K562 (cell line): ENCODE measurements around the gene KRT28. TPM values are rescaled to one million over a fixed set of nuclear protein-coding genes. Genes with fewer than 3 reads are reported as not detected.

Experiments
- ATAC-seq: fragments of 200-7000 bp; cut with Tn5 transposase; 3 replicates; pipeline ENCODE4 v1.9.1; 2020; ENCODE audit warnings: moderate library complexity
- BruUV-seq: library from RNA; stranded (reverse); fragments of 400-500 nt; replicated peaks from 2 replicates; lab custom pipeline; 2021; lab: Mats Ljungman, UMichigan
- CTCF ChIA-PET: fragments of 300-600 bp; formaldehyde crosslinking; extraction: SDS; loops from one replicate; lab custom pipeline; 2021; ENCODE audit warnings: low intra/inter-chr PET ratio; lab: Yijun Ruan, JAX
- POLR2A ChIA-PET: fragments of 300-600, 350-650 bp; sonication (Branson Sonifier 250); formaldehyde crosslinking; extraction: SDS; loops from one replicate; lab custom pipeline; 2021; ENCODE audit warnings: antibody characterized with exemption, inconsistent platforms; lab: Yijun Ruan, JAX
- DNase-seq, 4 experiments: peaks; one replicate each; pipeline versions ENCODE4 v3.0.0 to v3.0.0-alpha.2; 2011 to 2018; ENCODE audit warnings: low spot score in 3 of 4, mixed read lengths in 3 of 4; ENCODE audit errors: extremely low read depth in 1 of 4
- FAIRE-seq: peaks from 2 replicates; lab custom pipeline; 2011; peaks lifted over from hg19 to GRCh38; lab: Jason Lieb, UNC
- H2AFZ ChIP-seq: 2 replicates; pipeline ENCODE4 v1.6.0; 2011; ENCODE audit warnings: low read depth, low read length, control low read depth, inconsistent platforms
- H3K27ac ChIP-seq: fragments of 200-600 bp; 3 replicates; pipeline ENCODE4 v1.8.0; 2011; ENCODE audit warnings: low read depth, mild to moderate bottlenecking, control low read depth, inconsistent platforms, low read length, moderate library complexity, mixed read lengths; ENCODE audit errors: extremely low read depth
- H3K27me3 ChIP-seq, 2 experiments: fragments of 300-600 bp in 1 of 2; 2 replicates in 1 of 2; 3 replicates in 1 of 2; pipeline versions ENCODE4 v1.6.0 to v1.8.0; 2011; ENCODE audit warnings: inconsistent platforms in 2 of 2, low read length in 2 of 2, mild to moderate bottlenecking in 1 of 2, mixed read lengths in 1 of 2, moderate library complexity in 1 of 2; ENCODE audit not compliant: control insufficient read depth in 2 of 2, insufficient read depth in 2 of 2
- H3K36me3 ChIP-seq: fragments of 300-600 bp; 3 replicates; pipeline ENCODE4 v1.8.0; 2011; ENCODE audit warnings: mild to moderate bottlenecking, low read length, inconsistent platforms; ENCODE audit not compliant: control insufficient read depth, insufficient read depth
- H3K4me1 ChIP-seq, 2 experiments: fragments of 200-600 bp in 1 of 2; replicated peaks in 1 of 2; 2 replicates in 1 of 2; 3 replicates in 1 of 2; pipeline versions ENCODE4 v1.5.1 to v1.8.0; 2011; ENCODE audit warnings: inconsistent platforms in 2 of 2, low read length in 2 of 2, mild to moderate bottlenecking in 1 of 2, mixed read lengths in 1 of 2, moderate library complexity in 1 of 2; ENCODE audit not compliant: control insufficient read depth in 2 of 2, insufficient read depth in 2 of 2
- H3K4me2 ChIP-seq: 2 replicates; pipeline ENCODE4 v1.6.1; 2011; ENCODE audit warnings: low read length, control low read depth, inconsistent platforms, mixed read lengths; ENCODE audit not compliant: insufficient read depth
- H3K4me3 ChIP-seq: fragments of 200-600 bp; sonication (generic), shearing (Covaris generic); 2 replicates; pipeline ENCODE4 v1.5.1; 2016; ENCODE audit warnings: control low read depth, inconsistent platforms
- H3K79me2 ChIP-seq: fragments of 200-600 bp; 3 replicates; pipeline ENCODE4 v1.8.0; 2011; ENCODE audit warnings: low read length, inconsistent platforms; ENCODE audit not compliant: control insufficient read depth, insufficient read depth
- H3K9ac ChIP-seq, 2 experiments: 2 replicates each; pipeline versions ENCODE4 v1.6.0 to v1.6.1; 2011; ENCODE audit warnings: low read depth in 2 of 2, low read length in 2 of 2, control low read depth in 1 of 2, inconsistent platforms in 1 of 2, mild to moderate bottlenecking in 1 of 2, mixed read lengths in 1 of 2; ENCODE audit not compliant: insufficient read depth in 1 of 2
- H3K9me1 ChIP-seq: one replicate; pipeline ENCODE4 v1.6.0; 2011; ENCODE audit warnings: inconsistent platforms, mild to moderate bottlenecking, low read length, moderate library complexity; ENCODE audit not compliant: control insufficient read depth, insufficient read depth
- H3K9me3 ChIP-seq: replicated peaks from 2 replicates; pipeline ENCODE4 v1.5.1; 2011; ENCODE audit warnings: low read depth, low read length, inconsistent platforms; ENCODE audit not compliant: control insufficient read depth, insufficient read depth
- H4K20me1 ChIP-seq: replicated peaks from 2 replicates; pipeline ENCODE4 v1.6.1; 2011; ENCODE audit warnings: low read length, inconsistent platforms, mixed read lengths; ENCODE audit not compliant: control insufficient read depth, insufficient read depth
- ARID1B ChIP-seq: fragments of 450-650 bp; IDR thresholded peaks from 2 replicates; pipeline ENCODE4 v1.6.1; 2016; ENCODE audit warnings: antibody characterized with exemption, mild to moderate bottlenecking, inconsistent platforms
- CBFA2T3 ChIP-seq: fragments of 450-650 bp; IDR thresholded peaks from 2 replicates; pipeline ENCODE4 v1.6.1; 2017
- CC2D1A ChIP-seq: fragments of 450-650 bp; IDR thresholded peaks from 2 replicates; pipeline ENCODE4 v1.6.1; 2017; ENCODE audit warnings: mild to moderate bottlenecking
- DDX20 ChIP-seq: fragments of 450-650 bp; IDR thresholded peaks from 2 replicates; pipeline ENCODE4 v1.6.1; 2016; ENCODE audit warnings: missing genetic modification characterization, low read depth, mild to moderate bottlenecking, missing compliant biosample characterization, moderate library complexity
- NR4A1 ChIP-seq, 2 experiments: fragments of 250-450 bp in 1 of 2; fragments of 450-650 bp in 1 of 2; sonication (Bioruptor Pico) in 1 of 2; IDR thresholded peaks; 2 replicates each; pipeline versions ENCODE4 v1.4.0 to v1.6.1; 2016 to 2020; ENCODE audit warnings: mild to moderate bottlenecking in 2 of 2, missing compliant biosample characterization in 1 of 2, missing genetic modification characterization in 1 of 2, moderate library complexity in 1 of 2
- SIX5 ChIP-seq, 2 experiments: IDR thresholded peaks; 2 replicates each; pipeline ENCODE4 v1.6.1; 2011; ENCODE audit warnings: low read length in 2 of 2, borderline replicate concordance in 1 of 2, low read depth in 1 of 2, mild to moderate bottlenecking in 1 of 2, moderate library complexity in 1 of 2; ENCODE audit not compliant: insufficient read depth in 1 of 2
- TAF15 ChIP-seq: fragments of 200-400 bp; formaldehyde crosslinking; IDR thresholded peaks from 2 replicates; pipeline ENCODE4 v1.6.1; 2017; ENCODE audit warnings: mild to moderate bottlenecking, low read depth, low read length, moderate library complexity
- ZC3H8 ChIP-seq: fragments of 450-650 bp; IDR thresholded peaks from 2 replicates; pipeline ENCODE4 v1.6.1; 2017
- ZNF3 ChIP-seq: fragments of 250-450 bp; sonication (Bioruptor Pico); IDR thresholded peaks from 2 replicates; pipeline ENCODE4 v1.5.0; 2021; ENCODE audit warnings: mild to moderate bottlenecking, moderate library complexity
- ZSCAN29 ChIP-seq: fragments of 450-650 bp; IDR thresholded peaks from 2 replicates; pipeline ENCODE4 v1.6.1; 2017
- WGBS: fragments of 100-300 bp; shearing (Covaris generic); methylation state at CpG from one replicate; pipeline ENCODE4 v1.1.6; 2016; ENCODE audit warnings: low coverage, mixed read lengths; ENCODE audit not compliant: insufficient coverage; ENCODE audit errors: missing lambda C conversion rate; 5-methylcytosine and 5-hydroxymethylcytosine counted together
- in situ Hi-C: fragments of 300-500 bp; cut with MboI; formaldehyde crosslinking; loops from 4 replicates; pipeline ENCODE4 v1.15.0; 2018; ENCODE audit warnings: inconsistent platforms, mixed read lengths
- intact Hi-C: fragments of 100-400 bp; cut with micrococcal nuclease; formaldehyde crosslinking; loops from 2 replicates; pipeline ENCODE4 v1.14.2; 2022
- polyA plus RNA-seq, 8 experiments: library from polyadenylated mRNA; depleted of rRNA in 4 of 8; stranded (reverse) in 5 of 8; unstranded in 3 of 8; fragments of >200 nt; fragmentation: Nextera tagmentation in 2 of 8; fragmentation: Illumina TruSeq in 1 of 8; extraction: Ambion mirVana in 2 of 8; extraction: Trizol in 1 of 8; gene quantifications; 2 replicates each; pipeline versions ENCODE4 v1.2.1 to v1.2.3, GENCODE V29; 2011 to 2014; ENCODE audit warnings: inconsistent platforms in 1 of 8, missing spikeins in 1 of 8
- total RNA-seq, 7 experiments: library from RNA; depleted of rRNA in 6 of 7; stranded (reverse); fragments of >200 nt in 6 of 7; fragmentation: Illumina TruSeq in 2 of 7; extraction: Trizol in 2 of 7; gene quantifications; 2 replicates each; pipeline versions ENCODE4 v1.2.1 to v1.2.3, GENCODE V29; 2011 to 2021; ENCODE audit warnings: low replicate concordance in 1 of 7
- TF ChIP-seq, protein P1 (sequence below): fragments of 450-650 bp; IDR thresholded peaks from 2 replicates; pipeline ENCODE4 v1.6.1; 2016; ENCODE audit warnings: mild to moderate bottlenecking, moderate library complexity

KRT28 gene
- total and polyA plus RNA-seq, 9 of the 15 experiments (the other 6 are each of a cell fraction or from before 2014, with no cell fraction given): not detected

DNA sequence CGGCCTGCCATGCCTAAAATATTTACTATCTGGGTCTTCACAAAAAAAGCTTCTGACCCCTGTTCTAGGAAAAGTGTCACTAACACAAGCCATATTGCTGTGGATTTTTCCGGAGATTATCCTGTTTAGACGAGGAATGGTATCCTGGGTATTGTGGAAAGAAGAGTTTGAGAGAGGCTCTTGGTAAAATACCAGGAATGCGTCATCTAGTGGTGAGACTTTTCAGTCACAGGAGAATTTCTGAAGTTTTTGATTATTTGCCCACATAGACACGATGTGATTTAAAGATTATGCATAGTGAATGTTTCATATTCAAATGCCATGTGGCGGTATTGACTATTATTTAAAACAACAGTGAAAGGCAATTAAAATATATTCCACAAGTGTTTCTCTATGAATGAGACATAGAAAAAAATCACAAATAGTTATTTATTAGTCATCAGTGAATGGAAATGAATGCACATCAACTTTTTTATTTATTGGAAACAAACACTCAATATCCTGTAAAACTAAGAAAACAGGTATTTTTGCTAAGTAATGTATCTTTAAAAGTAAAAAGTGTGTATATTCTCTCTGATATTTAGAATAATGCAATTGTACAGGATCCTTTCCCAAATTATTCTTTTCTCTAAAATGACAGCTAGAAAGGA lies 7.8 kb downstream of the KRT28 start:
- no TSS peak for BruUV-seq
- TF ChIP-seq ZSCAN29 (peak; percentile 94), ZNF3 (no peak), TAF15 (no peak), DDX20 (tag) (no peak), CBFA2T3 (no peak), CC2D1A (no peak), NR4A1 (CRISPR knock-in tag; IDR thresholded peaks at IDR 0.05) (no peak), NR4A1 (tag; IDR thresholded peaks at IDR 0.05) (no peak), ARID1B (no peak), SIX5 (IDR thresholded peaks at IDR 0.05; ENCODE audit: borderline replicate concordance in 1 of 2, insufficient read depth in 1 of 2, low read depth in 1 of 2, low read length in 2 of 2) (no peak), ZC3H8 (no peak)
- TF ChIP-seq, protein P1, sequence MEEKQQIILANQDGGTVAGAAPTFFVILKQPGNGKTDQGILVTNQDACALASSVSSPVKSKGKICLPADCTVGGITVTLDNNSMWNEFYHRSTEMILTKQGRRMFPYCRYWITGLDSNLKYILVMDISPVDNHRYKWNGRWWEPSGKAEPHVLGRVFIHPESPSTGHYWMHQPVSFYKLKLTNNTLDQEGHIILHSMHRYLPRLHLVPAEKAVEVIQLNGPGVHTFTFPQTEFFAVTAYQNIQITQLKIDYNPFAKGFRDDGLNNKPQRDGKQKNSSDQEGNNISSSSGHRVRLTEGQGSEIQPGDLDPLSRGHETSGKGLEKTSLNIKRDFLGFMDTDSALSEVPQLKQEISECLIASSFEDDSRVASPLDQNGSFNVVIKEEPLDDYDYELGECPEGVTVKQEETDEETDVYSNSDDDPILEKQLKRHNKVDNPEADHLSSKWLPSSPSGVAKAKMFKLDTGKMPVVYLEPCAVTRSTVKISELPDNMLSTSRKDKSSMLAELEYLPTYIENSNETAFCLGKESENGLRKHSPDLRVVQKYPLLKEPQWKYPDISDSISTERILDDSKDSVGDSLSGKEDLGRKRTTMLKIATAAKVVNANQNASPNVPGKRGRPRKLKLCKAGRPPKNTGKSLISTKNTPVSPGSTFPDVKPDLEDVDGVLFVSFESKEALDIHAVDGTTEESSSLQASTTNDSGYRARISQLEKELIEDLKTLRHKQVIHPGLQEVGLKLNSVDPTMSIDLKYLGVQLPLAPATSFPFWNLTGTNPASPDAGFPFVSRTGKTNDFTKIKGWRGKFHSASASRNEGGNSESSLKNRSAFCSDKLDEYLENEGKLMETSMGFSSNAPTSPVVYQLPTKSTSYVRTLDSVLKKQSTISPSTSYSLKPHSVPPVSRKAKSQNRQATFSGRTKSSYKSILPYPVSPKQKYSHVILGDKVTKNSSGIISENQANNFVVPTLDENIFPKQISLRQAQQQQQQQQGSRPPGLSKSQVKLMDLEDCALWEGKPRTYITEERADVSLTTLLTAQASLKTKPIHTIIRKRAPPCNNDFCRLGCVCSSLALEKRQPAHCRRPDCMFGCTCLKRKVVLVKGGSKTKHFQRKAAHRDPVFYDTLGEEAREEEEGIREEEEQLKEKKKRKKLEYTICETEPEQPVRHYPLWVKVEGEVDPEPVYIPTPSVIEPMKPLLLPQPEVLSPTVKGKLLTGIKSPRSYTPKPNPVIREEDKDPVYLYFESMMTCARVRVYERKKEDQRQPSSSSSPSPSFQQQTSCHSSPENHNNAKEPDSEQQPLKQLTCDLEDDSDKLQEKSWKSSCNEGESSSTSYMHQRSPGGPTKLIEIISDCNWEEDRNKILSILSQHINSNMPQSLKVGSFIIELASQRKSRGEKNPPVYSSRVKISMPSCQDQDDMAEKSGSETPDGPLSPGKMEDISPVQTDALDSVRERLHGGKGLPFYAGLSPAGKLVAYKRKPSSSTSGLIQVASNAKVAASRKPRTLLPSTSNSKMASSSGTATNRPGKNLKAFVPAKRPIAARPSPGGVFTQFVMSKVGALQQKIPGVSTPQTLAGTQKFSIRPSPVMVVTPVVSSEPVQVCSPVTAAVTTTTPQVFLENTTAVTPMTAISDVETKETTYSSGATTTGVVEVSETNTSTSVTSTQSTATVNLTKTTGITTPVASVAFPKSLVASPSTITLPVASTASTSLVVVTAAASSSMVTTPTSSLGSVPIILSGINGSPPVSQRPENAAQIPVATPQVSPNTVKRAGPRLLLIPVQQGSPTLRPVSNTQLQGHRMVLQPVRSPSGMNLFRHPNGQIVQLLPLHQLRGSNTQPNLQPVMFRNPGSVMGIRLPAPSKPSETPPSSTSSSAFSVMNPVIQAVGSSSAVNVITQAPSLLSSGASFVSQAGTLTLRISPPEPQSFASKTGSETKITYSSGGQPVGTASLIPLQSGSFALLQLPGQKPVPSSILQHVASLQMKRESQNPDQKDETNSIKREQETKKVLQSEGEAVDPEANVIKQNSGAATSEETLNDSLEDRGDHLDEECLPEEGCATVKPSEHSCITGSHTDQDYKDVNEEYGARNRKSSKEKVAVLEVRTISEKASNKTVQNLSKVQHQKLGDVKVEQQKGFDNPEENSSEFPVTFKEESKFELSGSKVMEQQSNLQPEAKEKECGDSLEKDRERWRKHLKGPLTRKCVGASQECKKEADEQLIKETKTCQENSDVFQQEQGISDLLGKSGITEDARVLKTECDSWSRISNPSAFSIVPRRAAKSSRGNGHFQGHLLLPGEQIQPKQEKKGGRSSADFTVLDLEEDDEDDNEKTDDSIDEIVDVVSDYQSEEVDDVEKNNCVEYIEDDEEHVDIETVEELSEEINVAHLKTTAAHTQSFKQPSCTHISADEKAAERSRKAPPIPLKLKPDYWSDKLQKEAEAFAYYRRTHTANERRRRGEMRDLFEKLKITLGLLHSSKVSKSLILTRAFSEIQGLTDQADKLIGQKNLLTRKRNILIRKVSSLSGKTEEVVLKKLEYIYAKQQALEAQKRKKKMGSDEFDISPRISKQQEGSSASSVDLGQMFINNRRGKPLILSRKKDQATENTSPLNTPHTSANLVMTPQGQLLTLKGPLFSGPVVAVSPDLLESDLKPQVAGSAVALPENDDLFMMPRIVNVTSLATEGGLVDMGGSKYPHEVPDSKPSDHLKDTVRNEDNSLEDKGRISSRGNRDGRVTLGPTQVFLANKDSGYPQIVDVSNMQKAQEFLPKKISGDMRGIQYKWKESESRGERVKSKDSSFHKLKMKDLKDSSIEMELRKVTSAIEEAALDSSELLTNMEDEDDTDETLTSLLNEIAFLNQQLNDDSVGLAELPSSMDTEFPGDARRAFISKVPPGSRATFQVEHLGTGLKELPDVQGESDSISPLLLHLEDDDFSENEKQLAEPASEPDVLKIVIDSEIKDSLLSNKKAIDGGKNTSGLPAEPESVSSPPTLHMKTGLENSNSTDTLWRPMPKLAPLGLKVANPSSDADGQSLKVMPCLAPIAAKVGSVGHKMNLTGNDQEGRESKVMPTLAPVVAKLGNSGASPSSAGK: no peak

More for the DNA sequence above, 7.8 kb downstream of the KRT28 start:
- Histone ChIP-seq H3K79me2 (no peaks in the 10 kb centered on the region), H3K36me3 (no peaks in the 10 kb centered on the region), H4K20me1 (no peaks in the 10 kb centered on the region), H3K4me1 (peaks cover 3% of the 10 kb centered on the region in 2 experiments; a peak in 1 of 5 replicates), H3K9ac (no peak overlapping the region), H3K9me1 (no peaks in the 10 kb centered on the region), H3K27ac (no peak overlapping the region), H2AFZ (no peak overlapping the region), H3K4me3 (no peak overlapping the region), H3K4me2 (no peak overlapping the region), H3K9me3 (no peaks in the 10 kb centered on the region), H3K27me3 (peaks cover 21 to 25% of the 10 kb centered on the region in 2 experiments)
- peak in 2 of 4 experiments; percentile 14 to 15 for DNase-seq
- no peak for ATAC-seq
- ChIA-PET POLR2A (no interaction called here), CTCF (interaction anchor here (0.5 to 1.5 kb wide), 7 partner anchors 172 to 433 kb away, joined by 3 to 10 read pairs (median 4); no protein-coding TSS in a partner anchor)
- peak; percentile 82 for FAIRE-seq
- in situ Hi-C loops (loop anchor here (5.0 kb wide), 1 partner anchor 175 kb away; no protein-coding TSS in a partner anchor), intact Hi-C loops (loop anchor here (1.0 to 2.0 kb wide), 2 partner anchors 171 to 177 kb away; no protein-coding TSS in a partner anchor)
- 22% methylated on average over 6 of the region's 6 CpGs for WGBS
